Endothelial cell (in vitro differentiated cells): ENCODE data around the gene ALX3. TPM values are rescaled to one million over a fixed set of nuclear protein-coding genes. Genes with fewer than 3 reads are reported as not detected.
"Not testable (repeated sequence)": the region's sequence is repeated elsewhere in the genome, so short reads cannot be mapped to it uniquely, and the experiment has no call there.

Source experiments
- DNase-seq: peaks from one replicate; pipeline ENCODE4 v3.0.0; 2021; ENCODE audit warnings: low spot score
- H3K27ac Mint-ChIP-seq: one replicate; pipeline ENCODE4 v1.8.0; 2021; ENCODE audit warnings: mixed read lengths, inconsistent platforms; ENCODE audit not compliant: unreplicated experiment
- H3K27me3 Mint-ChIP-seq: one replicate; pipeline ENCODE4 v1.8.0; 2021; ENCODE audit warnings: mild to moderate bottlenecking, moderate library complexity, mixed read lengths, inconsistent platforms; ENCODE audit not compliant: unreplicated experiment
- H3K36me3 Mint-ChIP-seq: one replicate; pipeline ENCODE4 v1.8.0; 2021; ENCODE audit warnings: mild to moderate bottlenecking, low read depth, mixed read lengths, inconsistent platforms; ENCODE audit not compliant: unreplicated experiment
- H3K4me1 Mint-ChIP-seq: one replicate; pipeline ENCODE4 v1.8.0; 2021; ENCODE audit warnings: mild to moderate bottlenecking, mixed read lengths, inconsistent platforms; ENCODE audit not compliant: unreplicated experiment
- H3K4me3 Mint-ChIP-seq: one replicate; pipeline ENCODE4 v1.8.0; 2021; ENCODE audit warnings: mild to moderate bottlenecking, mixed read lengths, inconsistent platforms; ENCODE audit not compliant: unreplicated experiment
- H3K9me3 Mint-ChIP-seq: one replicate; pipeline ENCODE4 v1.8.0; 2021; ENCODE audit warnings: mixed read lengths, inconsistent platforms; ENCODE audit not compliant: unreplicated experiment
- total RNA-seq: library from RNA; stranded (reverse); fragmentation: NEBNext Ultra II Directional; extraction: Animal tissue kit (Norgen Biotek cat#: 25700); gene quantifications from one replicate; pipeline ENCODE4 v1.2.1, GENCODE V29; 2021; ENCODE audit not compliant: unreplicated experiment
- TF ChIP-seq, protein P1 (sequence below): fragments of 200-600 bp; sonication (generic); IDR thresholded peaks from one replicate; pipeline ENCODE4 v1.5.0; 2021; ENCODE audit warnings: antibody characterized with exemption; ENCODE audit not compliant: unreplicated experiment

The ALX3 gene
- total RNA-seq, 1 donor from 2014 or later = not detected

DNA sequence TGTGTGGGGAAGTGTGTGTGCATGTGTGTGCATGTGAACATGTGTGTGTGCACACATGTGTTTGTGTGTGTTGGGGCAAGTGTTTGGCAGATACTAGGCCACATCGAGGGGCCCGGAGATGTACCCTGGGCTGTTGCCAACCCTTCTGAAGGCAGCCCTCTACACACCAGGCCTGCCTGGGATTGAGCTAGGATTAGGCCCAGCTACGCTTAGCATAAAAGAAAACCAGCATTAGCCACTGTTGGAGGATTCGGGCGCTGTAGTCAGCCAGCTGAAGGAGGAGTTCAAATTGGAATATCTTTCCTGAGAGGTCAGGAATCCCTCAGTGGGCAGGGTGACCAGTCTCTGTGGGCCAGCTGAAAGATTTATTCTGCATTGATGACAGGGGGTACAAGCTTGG, 10.6 kb upstream of the ALX3 start:
- Mint-ChIP-seq H3K4me3 (no peak overlapping the region), H3K27me3 (peaks cover 14% of the 10 kb centered on the region), H3K4me1 (peaks cover 20% of the 10 kb centered on the region), H3K36me3 (peaks cover 4% of the 10 kb centered on the region), H3K9me3 (no peaks in the 10 kb centered on the region), H3K27ac (no peak overlapping the region)
- DNase-seq = no peak
- TF ChIP-seq, protein P1, sequence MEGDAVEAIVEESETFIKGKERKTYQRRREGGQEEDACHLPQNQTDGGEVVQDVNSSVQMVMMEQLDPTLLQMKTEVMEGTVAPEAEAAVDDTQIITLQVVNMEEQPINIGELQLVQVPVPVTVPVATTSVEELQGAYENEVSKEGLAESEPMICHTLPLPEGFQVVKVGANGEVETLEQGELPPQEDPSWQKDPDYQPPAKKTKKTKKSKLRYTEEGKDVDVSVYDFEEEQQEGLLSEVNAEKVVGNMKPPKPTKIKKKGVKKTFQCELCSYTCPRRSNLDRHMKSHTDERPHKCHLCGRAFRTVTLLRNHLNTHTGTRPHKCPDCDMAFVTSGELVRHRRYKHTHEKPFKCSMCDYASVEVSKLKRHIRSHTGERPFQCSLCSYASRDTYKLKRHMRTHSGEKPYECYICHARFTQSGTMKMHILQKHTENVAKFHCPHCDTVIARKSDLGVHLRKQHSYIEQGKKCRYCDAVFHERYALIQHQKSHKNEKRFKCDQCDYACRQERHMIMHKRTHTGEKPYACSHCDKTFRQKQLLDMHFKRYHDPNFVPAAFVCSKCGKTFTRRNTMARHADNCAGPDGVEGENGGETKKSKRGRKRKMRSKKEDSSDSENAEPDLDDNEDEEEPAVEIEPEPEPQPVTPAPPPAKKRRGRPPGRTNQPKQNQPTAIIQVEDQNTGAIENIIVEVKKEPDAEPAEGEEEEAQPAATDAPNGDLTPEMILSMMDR = no peak

DNA sequence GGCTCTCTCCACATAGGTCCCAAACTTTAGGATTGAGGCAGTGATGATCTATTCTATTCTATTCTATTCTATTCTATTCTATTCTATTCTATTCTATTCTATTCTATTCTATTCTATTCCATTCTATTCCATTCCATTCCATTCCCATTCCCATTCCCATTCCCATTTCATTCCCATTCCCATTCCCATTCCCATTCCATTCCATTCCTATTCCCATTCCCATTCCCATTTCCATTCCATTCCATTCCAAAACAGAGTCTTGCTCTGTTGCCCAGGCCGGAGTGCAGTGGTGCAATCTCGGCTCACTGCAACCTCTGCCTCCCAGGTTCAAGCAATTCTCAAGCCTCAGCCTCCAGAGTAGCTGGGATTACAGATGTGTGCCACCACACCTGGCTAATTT, 9.5 kb upstream of the ALX3 start:
- H3K36me3 Mint-ChIP-seq, H3K27ac Mint-ChIP-seq, DNase-seq, H3K9me3 Mint-ChIP-seq, H3K4me3 Mint-ChIP-seq: not testable (repeated sequence)
- Mint-ChIP-seq H3K4me1 (peaks cover 19% of the 10 kb centered on the region), H3K27me3 (peaks cover 16% of the 10 kb centered on the region)

DNA sequence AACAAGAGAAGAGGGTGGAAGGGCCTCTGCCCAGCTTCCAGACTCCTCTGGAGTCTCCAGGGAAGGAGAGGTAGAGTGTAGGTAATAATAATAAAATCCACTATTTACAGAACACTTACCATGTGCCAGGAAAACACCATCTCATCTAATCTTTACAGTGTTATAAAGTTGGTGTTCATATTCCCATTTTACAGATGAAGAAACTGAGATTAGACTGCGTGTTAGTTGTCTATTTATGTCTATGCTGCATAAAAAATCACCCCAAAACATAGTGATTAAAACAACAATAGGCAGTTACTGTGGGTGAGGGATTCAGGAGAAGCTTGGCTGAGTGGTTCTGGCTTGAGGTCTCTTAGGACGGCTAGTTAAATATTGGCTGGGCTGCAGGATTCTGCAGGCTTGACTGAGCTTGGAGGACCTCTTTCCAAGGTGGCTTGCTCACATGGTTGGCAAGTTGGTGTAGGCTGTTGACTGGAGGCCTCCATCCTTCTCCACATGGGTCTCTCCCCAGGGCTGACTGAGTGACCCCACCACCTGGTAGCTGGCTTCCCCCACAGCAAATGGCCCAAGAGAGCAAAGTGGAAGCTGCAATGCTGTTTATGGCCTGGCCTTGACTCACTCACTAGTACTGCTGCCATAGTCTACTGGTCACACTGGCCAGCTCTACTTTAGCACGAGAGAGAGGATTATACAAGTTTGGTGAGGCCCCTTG, 6.5 kb upstream of the ALX3 start:
- H3K9me3 Mint-ChIP-seq = no peaks in the 10 kb centered on the region
- peaks cover 4% of the 10 kb centered on the region for H3K36me3 Mint-ChIP-seq
- H3K27me3 Mint-ChIP-seq = peaks cover 10% of the 10 kb centered on the region
- TF ChIP-seq, protein P1 = no peak
- no peak for DNase-seq
- peaks cover 5% of the 10 kb centered on the region for H3K4me1 Mint-ChIP-seq
- no peak overlapping the region for H3K27ac Mint-ChIP-seq
- H3K4me3 Mint-ChIP-seq = no peak overlapping the region

DNA sequence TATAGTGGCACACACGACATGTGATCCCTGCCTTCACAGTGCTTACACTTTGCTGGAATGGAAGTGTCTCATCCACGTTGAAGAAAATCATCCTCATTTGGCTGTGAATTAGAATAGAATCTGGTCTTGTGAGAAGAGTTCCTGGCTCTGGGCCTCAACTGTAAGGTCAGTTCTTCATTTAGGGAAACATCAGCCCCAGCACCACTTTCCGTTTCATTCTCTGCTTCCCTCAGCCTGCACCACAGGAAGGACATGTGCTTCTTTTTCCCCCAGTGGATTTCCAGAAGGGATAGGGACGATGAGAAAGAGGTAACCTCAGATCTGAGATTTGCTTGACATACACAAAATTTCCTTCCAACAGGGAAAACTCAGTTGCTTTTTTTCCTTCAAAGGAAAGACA, 3.7 kb upstream of the ALX3 start:
- H3K4me3 Mint-ChIP-seq = no peak overlapping the region
- peaks cover 3% of the 10 kb centered on the region for H3K36me3 Mint-ChIP-seq
- no peaks in the 10 kb centered on the region for H3K9me3 Mint-ChIP-seq
- peaks cover 8% of the 10 kb centered on the region for H3K27me3 Mint-ChIP-seq
- TF ChIP-seq, protein P1 = no peak
- no peak for DNase-seq
- no peak overlapping the region for H3K27ac Mint-ChIP-seq
- H3K4me1 Mint-ChIP-seq = peaks cover 3% of the 10 kb centered on the region

DNA sequence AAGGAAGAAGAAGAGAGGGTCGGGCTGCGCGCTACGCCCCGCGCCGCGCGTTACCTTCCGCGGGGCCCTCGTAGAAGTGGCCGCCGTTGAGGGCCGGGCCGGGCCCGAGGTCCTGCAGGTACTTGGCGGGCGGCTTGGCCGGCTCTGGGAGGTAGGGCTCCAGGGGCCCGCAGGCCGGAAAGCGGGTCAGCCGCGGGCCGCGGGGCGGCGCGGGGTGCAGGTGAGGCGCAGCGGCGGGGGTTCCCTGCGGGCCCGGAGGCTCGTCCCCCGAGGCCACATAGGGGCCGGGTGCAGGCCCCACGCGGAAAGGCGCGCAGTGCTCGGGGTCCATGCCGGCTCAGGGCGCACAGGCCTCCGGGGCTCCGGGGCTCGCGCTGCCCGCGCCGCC, 196 bp downstream of the ALX3 start:
- H3K36me3 Mint-ChIP-seq = peaks cover 13% of the 10 kb centered on the region
- peaks cover 8% of the 10 kb centered on the region for H3K4me1 Mint-ChIP-seq
- no peak overlapping the region for H3K27ac Mint-ChIP-seq
- no peak overlapping the region for H3K4me3 Mint-ChIP-seq
- H3K27me3 Mint-ChIP-seq = peaks cover 24% of the 10 kb centered on the region
- TF ChIP-seq, protein P1 = no peak
- DNase-seq = no peak
- no peaks in the 10 kb centered on the region for H3K9me3 Mint-ChIP-seq
